Fibroblast of villous mesenchyme (primary cell): ENCODE results near the gene ADCY4. TPM values are rescaled to one million over a fixed set of nuclear protein-coding genes. Genes with fewer than 3 reads are reported as not detected.

ENCODE experiments used
- DNase-seq: peaks from one replicate; pipeline ENCODE4 v3.0.0-alpha.2; 2010; ENCODE audit warnings: low read depth
- H3K4me3 ChIP-seq: 2 replicates; pipeline ENCODE4 v1.5.1; 2011; ENCODE audit warnings: low read depth, mild to moderate bottlenecking, low read length
- CTCF ChIP-seq: IDR thresholded peaks from 2 replicates; pipeline ENCODE4 v1.5.1; 2012; ENCODE audit warnings: low read depth, mild to moderate bottlenecking, low read length; ENCODE audit not compliant: insufficient read depth
- total RNA-seq: library from RNA; depleted of rRNA; stranded (reverse); fragments of >200 nt; gene quantifications from 2 replicates; pipeline ENCODE4 v1.2.3, GENCODE V29; 2012

Gene ADCY4
- total RNA-seq, 1 donor: 18.1 TPM

GRCh38 chr14:24274101-24274543, 60.7 kb downstream of the ADCY4 start:
- H3K4me3 ChIP-seq: no peak overlapping the region
- no peak for TF ChIP-seq CTCF
- DNase-seq: no peak

DNA sequence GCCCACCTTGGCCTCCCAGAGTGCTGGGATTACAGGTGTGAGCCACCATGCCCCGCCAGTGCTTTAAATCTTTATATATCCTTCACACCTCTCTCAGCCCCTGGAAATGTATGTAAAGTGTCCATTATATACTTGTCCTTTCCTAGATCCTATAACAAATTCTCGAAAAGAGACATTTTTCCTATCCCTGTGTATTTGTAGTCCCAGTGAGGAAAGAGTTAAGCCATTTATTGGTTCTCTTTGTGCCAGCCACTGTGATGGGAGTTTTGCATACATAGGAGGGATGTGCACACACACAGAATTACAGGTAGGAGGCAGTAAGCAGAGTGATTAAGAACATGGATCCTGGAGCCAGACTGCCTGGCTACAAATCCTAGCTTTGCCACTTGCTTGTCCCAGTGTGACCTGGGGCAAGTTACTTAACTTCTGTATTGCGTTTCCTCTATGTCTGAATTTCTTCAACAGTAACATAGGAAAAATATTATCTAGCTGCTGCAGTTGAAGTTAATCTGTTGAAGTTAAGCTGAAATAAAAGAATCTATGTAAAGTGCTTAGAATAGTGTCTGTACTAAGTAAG, 61.4 kb downstream of the ADCY4 start:
- no peak overlapping the region for H3K4me3 ChIP-seq
- DNase-seq: no peak

GRCh38 chr14:24272467-24272866, 62.4 kb downstream of the ADCY4 start:
- TF ChIP-seq CTCF: no peak
- H3K4me3 ChIP-seq: no peak overlapping the region
- DNase-seq: no peak

More for the DNA sequence above, 61.4 kb downstream of the ADCY4 start:
- no peak for TF ChIP-seq CTCF

DNA sequence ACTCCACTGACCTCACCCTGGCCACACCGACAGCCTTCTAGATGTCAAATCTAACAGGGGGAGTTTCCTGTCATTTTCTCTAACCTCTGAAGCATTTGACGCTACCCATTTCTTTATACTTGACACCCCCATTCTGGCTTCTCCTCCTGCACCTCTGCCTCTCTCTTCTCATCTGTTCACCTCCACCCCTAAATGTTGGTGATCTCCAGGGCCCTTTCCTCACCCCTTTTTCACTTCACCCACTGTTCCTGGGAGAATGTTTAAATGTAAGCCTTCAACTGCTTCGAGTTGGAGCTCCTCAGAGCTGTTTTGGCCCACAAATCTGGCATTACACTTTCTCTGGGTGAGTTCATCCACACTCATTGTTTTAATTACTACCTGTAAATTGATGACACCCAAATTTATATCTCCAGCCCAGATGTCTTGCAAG, 63.0 kb downstream of the ADCY4 start:
- DNase-seq: no peak
- no peak for TF ChIP-seq CTCF
- peak overlapping the region; percentile 95 for H3K4me3 ChIP-seq

DNA sequence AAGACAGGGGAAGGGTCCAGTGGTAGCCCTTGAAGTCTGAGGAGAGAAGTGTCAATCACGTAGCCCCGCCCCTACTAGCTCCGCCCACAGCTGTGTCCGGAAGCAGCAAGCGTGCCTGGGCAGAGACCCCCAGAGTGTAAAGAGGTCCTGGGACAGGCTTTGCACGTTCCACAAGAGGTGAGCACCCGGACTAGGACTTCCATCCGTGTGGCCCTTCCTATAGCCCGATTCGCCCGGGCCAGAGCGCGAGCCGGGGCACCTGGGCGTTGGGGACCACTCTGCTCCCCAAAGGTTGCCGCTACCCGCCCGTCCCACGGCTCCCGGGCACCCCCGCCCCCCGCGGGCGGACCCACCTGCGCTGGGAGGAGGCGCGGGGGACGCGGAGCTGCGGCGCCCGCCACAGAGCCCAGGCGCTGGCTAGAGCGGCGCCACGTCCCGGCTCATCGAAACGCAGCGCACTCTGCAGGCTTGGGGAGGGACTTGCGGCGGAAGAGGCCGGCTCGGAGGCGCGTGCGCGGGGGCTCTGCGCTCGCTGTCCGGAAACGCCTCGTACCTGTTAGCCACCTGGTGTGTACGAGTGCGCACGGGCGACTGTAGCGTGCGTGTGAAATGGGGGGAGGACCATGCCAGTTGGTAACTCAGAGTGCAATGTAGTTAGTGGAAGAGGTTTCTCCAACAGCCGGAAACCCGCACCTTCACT, 63.6 kb downstream of the ADCY4 start, which contains the start of gene RABGGTA:
TSS of gene RABGGTA (minus strand) at position 464 of the 700 bp plus-strand sequence. CDS start 482 bp downstream, outside the sequence.
- TF ChIP-seq CTCF: peak; percentile 60
- DNase-seq: peak; percentile 83
- peak within 1 kb of the TSS; percentile 95 for H3K4me3 ChIP-seq

GRCh38 chr14:24270537-24271133, 64.2 kb downstream of the ADCY4 start:
- DNase-seq: no peak
- no peak for TF ChIP-seq CTCF
- H3K4me3 ChIP-seq: peak overlapping the region; percentile 95
